Measurements from ENCODE around the gene WDR18. TPM values are rescaled to one million over a fixed set of nuclear protein-coding genes. Genes with fewer than 3 reads are reported as not detected.

WDR18 gene
- total RNA-seq, 1 donor from 2014 or later, result 60.0 TPM

- Mint-ChIP-seq H3K9me3 (ENCODE audit: unreplicated experiment) (no peaks in the 10 kb centered on the region), H3K27ac (ENCODE audit: unreplicated experiment) (peak overlapping the region; percentile 83), H3K4me3 (ENCODE audit: unreplicated experiment) (peak overlapping the region; percentile 82), H3K27me3 (ENCODE audit: low read depth, unreplicated experiment) (no peaks in the 10 kb centered on the region), H3K36me3 (ENCODE audit: low read depth, unreplicated experiment) (peaks cover 20% of the 10 kb centered on the region), H3K4me1 (ENCODE audit: low read depth, unreplicated experiment) (peaks cover 21% of the 10 kb centered on the region)
- Histone ChIP-seq H3K9ac (ENCODE audit: low read length) (peak overlapping the region; percentile 22), H3K36me3 (ENCODE audit: insufficient read depth, low read length) (peaks cover 17% of the 10 kb centered on the region), H3K79me2 (ENCODE audit: insufficient read depth, low read length) (peaks cover 9% of the 10 kb centered on the region), H3K4me2 (ENCODE audit: low read length) (peak overlapping the region; percentile 87), H3K4me1 (ENCODE audit: insufficient read depth, low read length) (peaks cover 33% of the 10 kb centered on the region), H2AFZ (ENCODE audit: low read depth, low read length) (no peak overlapping the region), H3K9me3 (ENCODE audit: insufficient read depth, low read depth, low read length) (no peaks in the 10 kb centered on the region), H3K4me3 (ENCODE audit: insufficient read depth, low read depth, low read length) (peak overlapping the region; percentile 15), H4K20me1 (ENCODE audit: insufficient read depth, low read length) (peaks cover 50% of the 10 kb centered on the region), H3K27ac (ENCODE audit: low read depth, low read length) (no peak overlapping the region), H3K27me3 (ENCODE audit: insufficient read depth, low read length) (no peaks in the 10 kb centered on the region)
- TF ChIP-seq EZH2 (IDR thresholded peaks at IDR 0.05; ENCODE audit: insufficient read depth, low read length) (no peak), CTCF (IDR thresholded peaks at IDR 0.05; ENCODE audit: insufficient read depth, low read depth, low read length) (no peak)
- DNase-seq (ENCODE audit: low read depth), result no peak
- no peak for FAIRE-seq
These were observed 55.0 kb downstream of the WDR18 start for GRCh38 chr19:1038978-1039645.

DNA sequence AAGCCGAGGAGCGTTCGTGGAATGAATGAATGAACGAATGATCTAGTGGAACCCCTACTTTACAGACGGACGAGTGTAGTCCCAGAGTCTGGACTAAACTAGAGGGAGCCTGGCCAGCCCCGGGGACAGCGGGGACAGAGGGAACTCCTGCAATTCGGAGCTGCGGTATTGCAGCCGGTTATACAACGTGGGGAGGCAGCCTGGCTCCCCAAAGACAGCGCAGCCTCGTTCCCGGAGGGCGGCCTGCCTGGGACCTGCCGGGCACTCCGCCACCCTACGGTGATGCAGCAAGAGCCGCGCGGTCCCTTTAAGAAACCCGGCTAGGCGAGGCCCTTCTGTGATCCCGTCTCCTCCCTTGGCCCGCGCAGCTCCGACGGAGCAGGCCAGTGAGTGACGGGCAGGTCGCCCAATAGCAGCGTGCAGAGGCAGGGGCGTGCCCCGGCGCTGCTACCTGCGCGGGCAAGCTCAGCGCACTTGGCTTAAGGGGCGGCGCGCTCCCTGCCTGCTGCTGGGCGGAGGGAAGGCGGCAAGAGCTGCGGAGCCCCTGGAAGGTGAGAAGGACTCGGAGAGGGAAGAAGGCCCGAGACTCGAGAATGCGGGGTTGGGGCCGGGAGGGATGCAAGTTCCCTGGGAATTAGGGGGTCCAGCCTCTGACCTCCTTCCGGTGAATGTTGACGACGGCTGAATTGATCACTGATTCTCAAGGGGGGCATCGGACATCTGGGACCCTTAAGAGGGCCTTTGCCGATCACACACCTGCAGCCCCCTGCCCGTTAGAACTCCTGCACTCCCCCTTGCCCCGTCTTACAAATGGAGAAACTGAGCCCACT lies 55.7 kb downstream of the WDR18 start, which contains the start of gene ABCA7:
ABCA7 (plus strand) TSS at position 462 of the 830 bp plus-strand sequence. CDS start 1,255 bp downstream, outside the sequence.
- H3K36me3 Mint-ChIP-seq (ENCODE audit: low read depth, unreplicated experiment), result peaks cover 20% of the 10 kb centered on the region
- H3K27ac Mint-ChIP-seq (ENCODE audit: unreplicated experiment), result peak within 1 kb of the TSS; percentile 83
- Histone ChIP-seq H3K4me3 (ENCODE audit: insufficient read depth, low read depth, low read length) (peak within 1 kb of the TSS; percentile 42), H3K79me2 (ENCODE audit: insufficient read depth, low read length) (peaks cover 9% of the 10 kb centered on the region), H3K4me1 (ENCODE audit: insufficient read depth, low read length) (peaks cover 33% of the 10 kb centered on the region), H4K20me1 (ENCODE audit: insufficient read depth, low read length) (peaks cover 50% of the 10 kb centered on the region), H3K27me3 (ENCODE audit: insufficient read depth, low read length) (no peaks in the 10 kb centered on the region), H3K9me3 (ENCODE audit: insufficient read depth, low read depth, low read length) (no peaks in the 10 kb centered on the region), H2AFZ (ENCODE audit: low read depth, low read length) (no peak within 1 kb of the TSS), H3K36me3 (ENCODE audit: insufficient read depth, low read length) (peaks cover 17% of the 10 kb centered on the region), H3K9ac (ENCODE audit: low read length) (peak within 1 kb of the TSS; percentile 36), H3K4me2 (ENCODE audit: low read length) (peak within 1 kb of the TSS; percentile 87), H3K27ac (ENCODE audit: low read depth, low read length) (no peak within 1 kb of the TSS)
- H3K4me1 Mint-ChIP-seq (ENCODE audit: low read depth, unreplicated experiment), result peaks cover 21% of the 10 kb centered on the region
- peak within 1 kb of the TSS; percentile 82 for H3K4me3 Mint-ChIP-seq (ENCODE audit: unreplicated experiment)
- no peaks in the 10 kb centered on the region for H3K9me3 Mint-ChIP-seq (ENCODE audit: unreplicated experiment)
- TF ChIP-seq EZH2 (IDR thresholded peaks at IDR 0.05; ENCODE audit: insufficient read depth, low read length), result no peak
- TF ChIP-seq CTCF (IDR thresholded peaks at IDR 0.05; ENCODE audit: insufficient read depth, low read depth, low read length), result no peak
- H3K27me3 Mint-ChIP-seq (ENCODE audit: low read depth, unreplicated experiment), result no peaks in the 10 kb centered on the region
- no peak for FAIRE-seq
- DNase-seq (ENCODE audit: low read depth), result peak; percentile 93
